HepG2 (cell line): Measurements from ENCODE around the gene APC2. TPM values are rescaled to one million over a fixed set of nuclear protein-coding genes. Genes with fewer than 3 reads are reported as not detected.
A peak's percentile ranks its signal among the peaks of the same experiment; 100 is the strongest.

Source experiments
- ATAC-seq: fragments of 200-7000 bp; cut with Tn5 transposase; 3 replicates; pipeline ENCODE4 v1.9.1; 2020; ENCODE audit warnings: mild to moderate bottlenecking, moderate library complexity
- BruUV-seq: library from RNA; stranded (reverse); fragments of 400-500 nt; replicated peaks from 2 replicates; lab custom pipeline; 2021; lab: Mats Ljungman, UMichigan
- CTCF ChIA-PET: fragments of 300-600 bp; formaldehyde crosslinking; extraction: SDS; loops from one replicate; lab custom pipeline; 2021; ENCODE audit warnings: low total read pairs, inconsistent platforms, low intra/inter-chr PET ratio; lab: Yijun Ruan, JAX
- POLR2A ChIA-PET: fragments of 350-600 bp; sonication (Branson Sonifier 250); formaldehyde crosslinking; loops from one replicate; lab custom pipeline; 2020; ENCODE audit warnings: antibody characterized with exemption, inconsistent platforms; lab: Yijun Ruan, JAX
- DNase-seq: peaks from one replicate; pipeline ENCODE4 v3.0.0-alpha.2; 2015; ENCODE audit warnings: low spot score
- FAIRE-seq: peaks from 3 replicates; lab custom pipeline; 2011; peaks lifted over from hg19 to GRCh38; lab: Jason Lieb, UNC
- H2AFZ ChIP-seq: one replicate; pipeline ENCODE4 v1.6.1; 2011; ENCODE audit warnings: low read length, inconsistent platforms
- H3K27ac ChIP-seq: fragments of 300-600 bp; 3 replicates; pipeline ENCODE4 v1.8.0; 2011; ENCODE audit warnings: mixed run types, mild to moderate bottlenecking, mixed read lengths, low read length, inconsistent platforms; ENCODE audit not compliant: insufficient read depth; ENCODE audit errors: extremely low read length
- H3K27me3 ChIP-seq, 2 experiments: fragments of 200-600 bp in 1 of 2; 2 replicates in 1 of 2; 3 replicates in 1 of 2; pipeline versions ENCODE4 v1.6.0 to v1.8.0; 2011; ENCODE audit warnings: low read length in 2 of 2, mild to moderate bottlenecking in 2 of 2, moderate library complexity in 2 of 2, inconsistent platforms in 1 of 2; ENCODE audit not compliant: insufficient read depth in 2 of 2, control insufficient read depth in 1 of 2
- H3K36me3 ChIP-seq, 2 experiments: fragments of 200-600 bp in 1 of 2; replicated peaks in 1 of 2; 2 replicates in 1 of 2; 3 replicates in 1 of 2; pipeline versions ENCODE4 v1.5.1 to v1.8.0; 2011; ENCODE audit warnings: low read length in 2 of 2, inconsistent platforms in 1 of 2; ENCODE audit not compliant: insufficient read depth in 2 of 2, control insufficient read depth in 1 of 2
- H3K4me1 ChIP-seq: 2 replicates; pipeline ENCODE4 v1.5.1; 2012; ENCODE audit warnings: low read length, inconsistent platforms; ENCODE audit not compliant: insufficient read depth
- H3K4me2 ChIP-seq: 2 replicates; pipeline ENCODE4 v1.6.0; 2011; ENCODE audit warnings: low read depth, low read length, inconsistent platforms
- H3K4me3 ChIP-seq, 3 experiments: fragments of 200-600 bp in 1 of 3; sonication (generic), shearing (Covaris generic) in 1 of 3; replicated peaks in 1 of 3; 2 replicates each; pipeline ENCODE4 v1.5.1; 2011 to 2016; ENCODE audit warnings: low read length in 3 of 3, inconsistent platforms in 2 of 3, low read depth in 2 of 3, mild to moderate bottlenecking in 2 of 3, control low read depth in 1 of 3, mixed read lengths in 1 of 3; ENCODE audit not compliant: insufficient read depth in 1 of 3
- H3K79me2 ChIP-seq: one replicate; pipeline ENCODE4 v1.6.1; 2011; ENCODE audit warnings: low read length, inconsistent platforms; ENCODE audit not compliant: insufficient read depth
- H3K9ac ChIP-seq: 2 replicates; pipeline ENCODE4 v1.6.0; 2011; ENCODE audit warnings: mild to moderate bottlenecking, low read depth, low read length, inconsistent platforms; ENCODE audit not compliant: insufficient read depth
- H3K9me3 ChIP-seq: 2 replicates; pipeline ENCODE4 v1.5.1; 2012; ENCODE audit warnings: mild to moderate bottlenecking, low read length
- H4K20me1 ChIP-seq: 2 replicates; pipeline ENCODE4 v1.6.0; 2011; ENCODE audit warnings: inconsistent platforms, mild to moderate bottlenecking, low read length, moderate library complexity; ENCODE audit not compliant: insufficient read depth
- ARID5B ChIP-seq: IDR thresholded peaks from 2 replicates; pipeline ENCODE4 v1.4.0; 2020; ENCODE audit warnings: mild to moderate bottlenecking, missing genetic modification reagents
- CHCHD3 ChIP-seq: sonication (generic); formaldehyde crosslinking; IDR thresholded peaks from 2 replicates; pipeline ENCODE4 v1.8.0; 2022; ENCODE audit warnings: mild to moderate bottlenecking, missing genetic modification reagents, moderate library complexity
- HIC2 ChIP-seq: sonication (generic); formaldehyde crosslinking; IDR thresholded peaks from 2 replicates; pipeline ENCODE4 v1.9.0; 2022; ENCODE audit warnings: low read depth, missing genetic modification reagents
- MEIS1 ChIP-seq: sonication (generic); formaldehyde crosslinking; IDR thresholded peaks from 2 replicates; pipeline ENCODE4 v1.9.0; 2021; ENCODE audit warnings: mild to moderate bottlenecking, missing genetic modification reagents, moderate library complexity, borderline replicate concordance
- MXD1 ChIP-seq: sonication (generic); formaldehyde crosslinking; IDR thresholded peaks from 2 replicates; pipeline ENCODE4 v1.4.0; 2020; ENCODE audit warnings: mild to moderate bottlenecking, missing genetic modification reagents
- NFATC3 ChIP-seq: sonication (generic); formaldehyde crosslinking; IDR thresholded peaks from 2 replicates; pipeline ENCODE4 v1.5.1; 2020; ENCODE audit warnings: mild to moderate bottlenecking, missing genetic modification reagents
- RARA ChIP-seq: IDR thresholded peaks from 2 replicates; pipeline ENCODE4 v1.6.1; 2016; ENCODE audit warnings: missing genetic modification reagents, missing compliant biosample characterization
- RXRA ChIP-seq: sonication (generic); formaldehyde crosslinking; IDR thresholded peaks from 2 replicates; pipeline ENCODE4 v1.5.1; 2020; ENCODE audit warnings: missing genetic modification reagents
- SAP130 ChIP-seq: IDR thresholded peaks from 2 replicates; pipeline ENCODE4 v1.6.1; 2016; ENCODE audit warnings: low read depth
- YEATS4 ChIP-seq: sonication (generic); formaldehyde crosslinking; IDR thresholded peaks from 2 replicates; pipeline ENCODE4 v1.4.0; 2020; ENCODE audit warnings: missing genetic modification reagents, borderline replicate concordance
- ZFP36L1 ChIP-seq: sonication (generic); formaldehyde crosslinking; IDR thresholded peaks from 2 replicates; pipeline ENCODE4 v1.8.0; 2022; ENCODE audit warnings: mild to moderate bottlenecking, missing genetic modification reagents, moderate library complexity
- ZNF251 ChIP-seq: sonication (generic); formaldehyde crosslinking; IDR thresholded peaks from 2 replicates; pipeline ENCODE4 v1.9.0; 2021; ENCODE audit warnings: mild to moderate bottlenecking, missing genetic modification reagents
- ZNF337 ChIP-seq: sonication (generic); formaldehyde crosslinking; IDR thresholded peaks from 2 replicates; pipeline ENCODE4 v1.5.1; 2020; ENCODE audit warnings: missing genetic modification reagents, low read depth, mild to moderate bottlenecking, borderline replicate concordance
- ZNF546 ChIP-seq: sonication (generic); formaldehyde crosslinking; conservative IDR thresholded peaks from 2 replicates; pipeline ENCODE4 v1.8.1; 2023; ENCODE audit warnings: mild to moderate bottlenecking, missing genetic modification reagents
- ZNF605 ChIP-seq: sonication (generic); formaldehyde crosslinking; IDR thresholded peaks from 2 replicates; pipeline ENCODE4 v1.8.0; 2022; ENCODE audit warnings: mild to moderate bottlenecking, missing genetic modification reagents
- ZNF670 ChIP-seq: sonication (generic); formaldehyde crosslinking; IDR thresholded peaks from 2 replicates; pipeline ENCODE4 v1.8.0; 2022; ENCODE audit warnings: mild to moderate bottlenecking, missing genetic modification reagents, borderline replicate concordance
- ZNF720 ChIP-seq: sonication (generic); formaldehyde crosslinking; IDR thresholded peaks from 2 replicates; pipeline ENCODE4 v1.4.0; 2020; ENCODE audit warnings: missing genetic modification reagents
- ZNF883 ChIP-seq: sonication (generic); formaldehyde crosslinking; IDR thresholded peaks from 2 replicates; pipeline ENCODE4 v1.5.1; 2020; ENCODE audit warnings: mild to moderate bottlenecking, missing genetic modification reagents; ENCODE audit errors: not compliant biosample characterization
- WGBS: methylation state at CpG from one replicate; pipeline ENCODE4 v1.1.6; 2017; ENCODE audit warnings: low lambda C conversion rate; 5-methylcytosine and 5-hydroxymethylcytosine counted together
- in situ Hi-C: cut with HindIII; loops from 2 replicates; pipeline ENCODE4 v1.10.0; 2017; ENCODE audit warnings: low pct_unique_long_range_greater_than_20kb; ENCODE audit not compliant: extremely low pct_ligation_motif_present
- intact Hi-C: fragments of 100-400 bp; cut with micrococcal nuclease; formaldehyde crosslinking; loops from one replicate; pipeline ENCODE4 v1.10.0; 2022; ENCODE audit not compliant: unreplicated experiment
- polyA plus RNA-seq, 8 experiments: library from polyadenylated mRNA; depleted of rRNA in 3 of 8; stranded (reverse) in 7 of 8; unstranded in 1 of 8; fragments of >200 nt; fragmentation: Illumina TruSeq in 4 of 8; extraction: Trizol in 4 of 8; gene quantifications; 2 replicates each; pipeline versions ENCODE4 v1.2.1 to v1.2.3, GENCODE V29; 2011 to 2016; ENCODE audit warnings: low read depth in 4 of 8, missing spikeins in 1 of 8, mixed read lengths in 1 of 8; ENCODE audit not compliant: insufficient read depth in 1 of 8
- total RNA-seq, 5 experiments: library from RNA; depleted of rRNA; stranded (reverse); fragments of >200 nt; fragmentation: Illumina TruSeq; extraction: Trizol; gene quantifications; 2 replicates each; pipeline ENCODE4 v1.2.3, GENCODE V29; 2016; ENCODE audit warnings: low read depth in 1 of 5

Gene APC2
- total and polyA plus RNA-seq, 2 of the 13 experiments (the other 11 are each of a cell fraction or from before 2014, with no cell fraction given), result 0.08 to 0.22 TPM

- Histone ChIP-seq H3K4me3 (peak overlapping the region in 1 of 3 experiments; percentile 51; a peak in 2 of 6 replicates), H3K4me2 (peak overlapping the region; percentile 43), H2AFZ (no peak overlapping the region), H3K9me3 (no peaks in the 10 kb centered on the region), H3K79me2 (no peaks in the 10 kb centered on the region), H3K9ac (peak overlapping the region; percentile 43), H3K27ac (no peak overlapping the region), H3K36me3 (no peaks in the 10 kb centered on the region), H3K27me3 (no peaks in the 10 kb centered on the region), H3K4me1 (peaks cover 25% of the 10 kb centered on the region), H4K20me1 (no peaks in the 10 kb centered on the region)
- ChIA-PET POLR2A (interaction anchor here (1.3 kb wide), 1 partner anchor 12 kb away, joined by 4 read pairs; the partner anchor contains the start of gene REEP6), CTCF (interaction anchor here (0.6 to 1.2 kb wide), 2 partner anchors 10 to 96 kb away, joined by 3 to 5 read pairs; partner anchors contain the start of genes ADAMTSL5 and DAZAP1)
- FAIRE-seq (no peak), ATAC-seq (peak; percentile 59), DNase-seq (no peak)
- in situ Hi-C loops, result no loop called here
- intact Hi-C loops, result no loop called here
- BruUV-seq, result no TSS peak
- 69% methylated on average over 10 of the region's 49 CpGs for WGBS
- TF ChIP-seq ZNF605, result no peak
- TF ChIP-seq ZNF251 (CRISPR knock-in tag), result no peak
- peak; percentile 49 for TF ChIP-seq SAP130
- TF ChIP-seq ARID5B, result 0 out of 2 replicates have a peak, but pooled peaks have one; percentile 8
- 0 out of 2 replicates have a peak, but pooled peaks have one; percentile 28 for TF ChIP-seq HIC2 (CRISPR knock-in tag)
- no peak for TF ChIP-seq MXD1 (CRISPR knock-in tag)
- TF ChIP-seq RARA (CRISPR knock-in tag), result 0 out of 2 replicates have a peak, but pooled peaks have one; percentile 16
- TF ChIP-seq ZNF720, result no peak
- no peak for TF ChIP-seq ZNF546 (CRISPR knock-in tag)
- no peak for TF ChIP-seq MEIS1 (CRISPR knock-in tag)
- TF ChIP-seq ZFP36L1 (CRISPR knock-in tag), result no peak
- no peak for TF ChIP-seq ZNF337 (CRISPR knock-in tag)
- TF ChIP-seq CHCHD3 (CRISPR knock-in tag), result no peak
- TF ChIP-seq NFATC3, result no peak
- TF ChIP-seq ZNF670 (CRISPR knock-in tag), result no peak
- no peak for TF ChIP-seq ZNF883 (CRISPR knock-in tag)
- peak; percentile 85 for TF ChIP-seq RXRA (CRISPR knock-in tag)
- peak; percentile 61 for TF ChIP-seq YEATS4 (CRISPR knock-in tag)
Observed at GRCh38 chr19:1503089-1503924, 53.4 kb downstream of the APC2 start.
